ENCODE results near the gene TK1. TPM values are rescaled to one million over a fixed set of nuclear protein-coding genes. Genes with fewer than 3 reads are reported as not detected.
"Not testable (repeated sequence)": the region's sequence is repeated elsewhere in the genome, so short reads cannot be mapped to it uniquely, and the experiment has no call there.

Gene TK1
- polyA plus RNA-seq, 2 of the 4 experiments (the other 2 are of a cell fraction): 90.9 to 355 TPM

- POLR2A ChIA-PET; DNase-seq (ENCODE audit: low read depth in 1 of 2, low spot score in 1 of 2); H3K9me3 ChIP-seq; FAIRE-seq; H3K4me3 ChIP-seq; ATAC-seq: not testable (repeated sequence)
- peak overlapping the region in 1 of 2 experiments; percentile 29; a peak in 2 of 6 replicates for H3K27ac ChIP-seq
- 87% methylated on average over 19 of the region's 19 CpGs for WGBS (ENCODE audit: missing lambda C conversion rate)
- peak overlapping the region; percentile 22; the same call in 2 of the 3 replicates for H3K4me2 ChIP-seq
- CTCF ChIA-PET: interaction anchor here (1.3 to 13.2 kb wide), 5 partner anchors 14 to 80 kb away, joined by 4 to 295 read pairs (median 105); partner anchors contain the start of genes AFMID, C17orf99 and TK1
- peak in 1 of 2 experiments; percentile 30; a peak in 1 of 5 replicates for TF ChIP-seq JUN (IDR thresholded peaks at IDR 0.05)
- 0 out of 2 replicates have a peak, but pooled peaks have one; percentile 14 for TF ChIP-seq PBX3 (IDR thresholded peaks at IDR 0.05)
- H3K4me1 ChIP-seq: peaks cover 27% of the 10 kb centered on the region
Observed at GRCh38 chr17:78171591-78172248, 15.1 kb downstream of the TK1 start.

GRCh38 chr17:78170692-78171590, 15.9 kb downstream of the TK1 start:
- no peak for FAIRE-seq
- Histone ChIP-seq H3K4me1 (peaks cover 26% of the 10 kb centered on the region), H3K4me3 (no peak overlapping the region), H3K27ac (no peak overlapping the region), H3K4me2 (no peak overlapping the region), H3K9me3 (no peaks in the 10 kb centered on the region)
- WGBS (ENCODE audit: missing lambda C conversion rate): 91% methylated on average over 31 of the region's 31 CpGs
- ATAC-seq: no peak
- no peak for TF ChIP-seq ZFP36 (IDR thresholded peaks at IDR 0.05; ENCODE audit: borderline replicate concordance, partially characterized antibody)
- no peak for TF ChIP-seq CBX2 (IDR thresholded peaks at IDR 0.05; ENCODE audit: borderline replicate concordance, low read depth)
- no peak for TF ChIP-seq PHF8 (IDR thresholded peaks at IDR 0.05; ENCODE audit: borderline replicate concordance, low read depth)
- TF ChIP-seq TFCP2L1 (CRISPR knock-in tag; IDR thresholded peaks at IDR 0.05): 0 out of 2 replicates have a peak, but pooled peaks have one; percentile 39
- TF ChIP-seq FOSB (CRISPR knock-in tag; IDR thresholded peaks at IDR 0.05): 0 out of 2 replicates have a peak, but pooled peaks have one; percentile 23
- no peak for DNase-seq (ENCODE audit: low read depth in 1 of 2, low spot score in 1 of 2)
- ChIA-PET POLR2A (no interaction called here), CTCF (interaction anchor here (1.8 to 13.2 kb wide), 5 partner anchors 14 to 81 kb away, joined by 5 to 295 read pairs (median 105); partner anchors contain the start of genes AFMID, C17orf99 and TK1)

GRCh38 chr17:78168903-78169793, 17.7 kb downstream of the TK1 start:
- ATAC-seq (peak; percentile 77 to 86), FAIRE-seq (no peak), DNase-seq (ENCODE audit: low read depth in 1 of 2, low spot score in 1 of 2) (peak; percentile 80 to 96)
- TF ChIP-seq ZNF302 (CRISPR knock-in tag; IDR thresholded peaks at IDR 0.05) (no peak), USF2 (IDR thresholded peaks at IDR 0.05) (peak; percentile 45; the same call in 1 of the 2 replicates), RAD21 (conservative IDR thresholded peaks at IDR 0.05 in 1 of 2, IDR thresholded peaks at IDR 0.05 in 1 of 2) (no peak), NPAS2 (CRISPR knock-in tag; IDR thresholded peaks at IDR 0.05; ENCODE audit: borderline replicate concordance) (no peak), MAX (IDR thresholded peaks at IDR 0.05) (peak; percentile 57; the same call in 1 of the 2 replicates), PBX3 (IDR thresholded peaks at IDR 0.05) (peak; percentile 80), HOXB13 (CRISPR knock-in tag; IDR thresholded peaks at IDR 0.05; ENCODE audit: low read depth) (no peak), EP300 (IDR thresholded peaks at IDR 0.05) (no peak), TFCP2L1 (CRISPR knock-in tag; IDR thresholded peaks at IDR 0.05) (0 out of 2 replicates have a peak, but pooled peaks have one; percentile 21), HDAC2 (IDR thresholded peaks at IDR 0.05) (no peak), CBX2 (IDR thresholded peaks at IDR 0.05; ENCODE audit: borderline replicate concordance, low read depth) (no peak), PHF8 (IDR thresholded peaks at IDR 0.05; ENCODE audit: borderline replicate concordance, low read depth) (no peak)
- Histone ChIP-seq H3K4me2 (peak overlapping the region; percentile 91), H3K4me3 (peak overlapping the region; percentile 89), H3K9me3 (no peaks in the 10 kb centered on the region), H3K4me1 (peaks cover 26% of the 10 kb centered on the region), H3K27ac (peak overlapping the region; percentile 86 to 96)
- CTCF ChIA-PET: interaction anchor here (0.6 to 13.2 kb wide), 9 partner anchors 9 to 703 kb away, joined by 3 to 295 read pairs (median 7); partner anchors contain the start of genes AFMID, C17orf99 and TK1
- POLR2A ChIA-PET: interaction anchor here (0.6 to 1.5 kb wide), 8 partner anchors 14 to 211 kb away, joined by 3 to 8 read pairs (median 3); partner anchors contain the start of genes AFMID and TNRC6C
- 2% methylated on average over 23 of the region's 38 CpGs for WGBS (ENCODE audit: missing lambda C conversion rate)
